CD4-positive, alpha-beta T cell treated with Interleukin-17A for 4 hours (primary cell): ENCODE results near the gene EYS.

Source experiments
- DNase-seq: peaks from one replicate; pipeline ENCODE4 v3.0.0-alpha.2; 2020; ENCODE audit warnings: mixed read lengths

Gene EYS

DNA sequence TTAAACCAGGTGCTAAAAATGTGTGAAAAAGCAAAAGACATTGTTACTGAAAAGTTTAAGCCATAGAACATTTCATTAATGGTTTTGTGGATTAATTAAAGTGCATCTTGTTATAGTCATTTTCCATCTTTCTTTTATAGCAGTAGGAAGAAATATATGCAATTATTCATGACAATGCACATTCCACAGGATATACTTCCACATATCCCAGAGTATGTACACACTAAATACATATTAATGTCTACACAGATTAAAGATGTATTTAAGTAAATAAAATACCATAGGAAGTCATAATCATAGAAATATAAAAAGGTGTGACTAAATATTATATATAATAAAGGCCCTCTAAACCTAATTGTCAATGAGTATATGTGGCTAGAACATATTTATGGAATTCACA lies 1492.7 kb downstream of the EYS start:
- no peak for DNase-seq

DNA sequence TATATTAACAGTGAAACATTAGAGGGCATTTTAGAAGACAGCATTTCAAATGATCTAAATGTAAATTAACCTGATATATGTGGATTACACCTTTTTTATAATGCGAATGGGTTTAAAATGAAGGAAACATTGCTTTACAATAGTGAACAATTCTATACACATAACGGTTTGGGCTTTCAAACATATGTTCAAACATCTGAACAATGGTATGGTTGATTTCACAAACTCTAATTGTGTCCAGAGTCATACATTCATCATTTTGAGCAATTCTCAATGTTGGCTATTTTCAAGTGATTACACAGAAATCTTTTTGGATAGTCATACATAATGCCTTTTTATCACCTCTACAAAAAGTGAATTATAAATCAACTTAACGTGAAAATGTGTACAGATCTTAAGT lies 1493.3 kb downstream of the EYS start:
- no peak for DNase-seq

DNA sequence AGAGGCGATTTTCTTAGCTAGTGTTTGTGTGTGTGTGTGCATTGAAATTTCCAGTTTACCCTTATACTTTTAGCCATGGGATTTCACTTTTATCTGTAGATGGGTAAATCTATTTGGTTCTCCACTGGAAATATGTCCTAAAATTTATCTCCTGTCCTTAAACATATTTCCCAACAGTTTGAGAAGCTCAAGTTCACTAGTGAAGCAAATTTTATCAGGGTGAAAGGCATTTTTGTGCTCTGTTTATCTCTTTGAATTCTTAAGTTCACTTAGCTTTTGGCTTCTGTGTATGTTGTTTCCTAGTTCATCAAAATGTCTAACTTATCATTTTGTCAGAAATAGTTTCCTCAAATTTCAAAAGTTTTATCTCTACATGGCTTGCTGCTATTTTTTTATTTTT lies 1509.8 kb downstream of the EYS start:
- no peak for DNase-seq

DNA sequence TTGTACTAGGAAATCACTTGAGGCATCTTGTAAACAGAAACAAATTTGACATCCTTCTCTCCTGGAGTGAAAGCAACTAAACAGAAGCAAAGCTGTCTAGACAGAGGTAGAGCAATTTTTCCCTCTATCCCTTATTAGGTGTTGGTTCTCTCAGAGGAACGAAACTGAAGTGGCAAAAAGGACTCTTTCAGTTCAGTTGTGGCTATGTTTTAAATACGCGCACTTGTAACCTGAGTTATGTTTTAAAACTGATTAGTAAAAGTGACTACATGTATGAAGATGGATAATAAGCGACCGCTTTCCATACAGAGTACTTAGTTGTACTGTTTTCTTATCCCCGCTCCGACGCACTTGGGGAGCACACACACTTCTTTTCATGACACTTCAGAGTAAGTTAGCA lies 1520.4 kb downstream of the EYS start:
- DNase-seq = no peak

DNA sequence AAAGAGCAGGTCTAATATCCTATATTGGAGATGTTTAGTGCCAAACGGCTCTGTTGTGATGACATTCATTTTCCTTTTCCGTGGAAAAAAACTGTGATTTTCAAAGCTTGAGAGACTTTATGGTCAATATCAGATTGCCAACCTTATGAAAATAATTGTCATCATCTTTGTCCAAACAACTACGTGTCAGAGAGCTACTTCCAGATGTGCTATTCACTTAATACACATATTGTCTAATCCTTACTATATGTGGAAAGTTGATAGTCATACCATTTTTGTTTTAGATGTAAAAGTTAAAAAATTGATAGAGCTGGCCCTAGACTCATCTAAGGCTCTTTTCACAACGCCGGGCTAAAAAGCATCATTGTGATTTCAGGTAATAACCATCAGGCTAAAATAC lies 1521.4 kb downstream of the EYS start:
- no peak for DNase-seq

DNA sequence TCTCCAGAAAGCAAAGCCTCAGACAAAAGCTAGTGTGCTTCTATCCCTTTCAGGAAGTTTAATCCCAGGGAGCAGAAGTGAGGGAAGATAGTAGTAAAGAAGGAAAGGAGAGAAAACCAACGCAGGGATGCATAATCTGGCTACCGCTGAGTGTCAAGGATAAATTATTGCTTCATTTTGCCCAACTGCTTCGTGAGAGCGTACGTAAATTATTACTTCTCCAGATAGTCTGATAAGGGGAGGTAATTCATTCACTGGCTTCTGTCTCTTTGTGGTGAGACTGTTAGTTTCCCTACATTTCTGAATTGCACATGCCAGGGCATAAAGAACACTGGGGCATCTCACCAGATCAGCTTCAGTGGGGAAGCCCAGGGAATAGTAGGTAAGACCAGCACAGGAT lies 1531.7 kb downstream of the EYS start:
- DNase-seq = no peak

DNA sequence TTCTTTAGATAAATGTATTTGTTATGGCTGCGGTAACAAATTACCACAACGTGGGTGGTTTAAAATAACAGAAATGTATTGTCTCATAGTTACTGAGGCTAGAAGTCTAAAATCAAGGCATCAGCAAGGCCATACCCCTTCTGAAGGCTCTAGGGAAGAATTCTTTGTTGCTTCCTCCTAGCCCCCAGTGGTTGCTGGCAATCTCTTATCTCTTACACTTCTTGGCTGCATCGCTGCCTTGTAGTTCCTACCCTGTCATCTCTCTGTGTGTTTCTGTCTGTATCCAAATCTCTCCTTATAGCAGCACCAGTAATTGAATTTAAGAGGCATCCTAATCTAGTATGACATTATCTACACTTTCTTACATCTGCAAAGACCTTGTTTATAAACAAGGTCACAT lies 1536.7 kb downstream of the EYS start:
- DNase-seq = no peak

DNA sequence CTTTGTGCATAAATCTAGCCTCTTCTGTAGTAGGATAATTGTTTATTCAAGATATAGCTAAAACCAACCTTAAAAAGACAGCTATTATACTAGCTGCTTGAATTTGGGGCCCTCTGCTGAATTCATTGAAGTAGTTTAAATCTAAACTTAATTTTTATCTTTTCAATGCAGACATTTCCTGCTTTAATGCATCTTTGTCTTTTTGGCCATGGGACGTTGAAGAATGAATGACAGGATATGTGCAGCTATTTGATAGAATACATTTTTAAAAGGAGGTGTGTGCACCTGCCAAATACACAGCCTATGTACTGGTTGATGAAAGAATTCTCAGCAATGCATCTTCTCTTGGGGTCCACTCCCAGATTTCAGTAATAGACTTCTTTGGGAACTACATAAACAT lies 1546.5 kb downstream of the EYS start:
- no peak for DNase-seq

DNA sequence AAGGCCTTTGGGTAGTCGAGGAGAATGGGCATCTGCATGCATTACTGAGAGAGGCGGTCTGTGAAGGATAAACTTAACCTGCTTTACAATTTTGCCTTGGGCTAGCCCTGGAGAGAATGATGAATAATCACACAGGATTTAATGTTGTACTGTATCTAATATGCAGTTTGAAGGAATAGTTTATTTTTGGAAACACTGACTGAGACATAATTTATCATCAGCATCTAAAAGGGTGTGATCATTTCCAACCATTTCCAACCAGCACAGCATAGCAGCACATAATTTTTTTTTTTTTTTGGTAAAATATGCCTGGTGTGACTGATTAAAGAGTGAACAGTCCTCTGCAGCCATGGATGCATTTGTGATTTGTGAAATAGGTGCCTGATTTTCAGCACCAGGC lies 1552.0 kb downstream of the EYS start:
- no peak for DNase-seq

DNA sequence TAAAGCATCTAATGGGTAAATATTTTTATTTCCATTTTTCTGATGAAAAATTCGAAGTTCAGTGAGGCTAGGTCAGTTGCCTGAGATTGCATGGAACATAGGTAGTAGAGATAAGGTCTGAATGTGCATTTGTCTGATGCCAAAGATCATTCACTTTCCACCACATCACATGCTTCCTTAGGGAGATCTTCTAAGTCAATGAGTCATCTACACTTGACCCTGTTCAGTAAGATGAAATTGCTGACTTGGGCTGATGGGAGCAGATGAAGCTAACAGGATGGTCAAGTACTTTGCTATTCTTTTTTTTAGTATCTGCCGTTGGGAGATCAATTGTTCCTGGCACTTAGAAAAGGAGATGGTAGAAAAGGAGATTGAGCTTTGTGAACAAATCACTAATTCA lies 1560.2 kb downstream of the EYS start:
- no peak for DNase-seq

DNA sequence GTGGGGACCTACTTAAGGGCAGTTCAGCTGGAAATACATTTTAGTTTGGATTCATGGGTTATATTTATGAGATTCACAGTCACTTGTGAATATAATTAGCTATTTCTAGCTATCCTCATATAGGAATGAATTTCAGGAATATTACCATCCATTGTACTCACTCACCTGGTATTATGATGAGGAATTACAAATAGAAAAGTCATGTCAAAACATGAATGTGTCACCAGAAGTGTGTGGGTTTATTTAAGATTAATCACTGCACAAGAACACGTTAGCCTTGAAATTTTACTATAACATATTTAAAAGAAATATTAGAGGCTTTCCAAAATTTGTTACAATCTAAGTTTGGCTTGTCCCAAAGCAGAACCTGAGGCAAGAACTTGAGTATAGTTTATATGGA lies 1560.9 kb downstream of the EYS start:
- no peak for DNase-seq

DNA sequence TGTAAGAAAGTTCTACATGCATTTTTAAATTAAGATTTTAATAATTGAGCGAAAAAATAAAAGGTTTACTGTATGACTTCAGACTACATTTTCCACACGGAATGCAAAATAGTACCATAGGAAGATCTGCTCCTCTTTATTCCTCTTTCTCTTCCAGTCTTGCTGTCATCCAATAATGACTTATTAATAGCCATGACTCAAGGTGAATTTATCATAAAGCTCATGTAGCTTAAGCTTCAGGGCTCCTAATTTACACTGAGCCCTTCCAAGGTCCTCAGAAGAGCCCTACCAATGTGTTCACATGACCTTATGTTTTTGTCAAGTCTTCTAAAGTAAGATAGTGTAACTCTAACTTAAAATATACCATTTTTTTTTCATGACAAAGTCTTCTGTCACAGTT lies 1561.4 kb downstream of the EYS start:
- DNase-seq = no peak

DNA sequence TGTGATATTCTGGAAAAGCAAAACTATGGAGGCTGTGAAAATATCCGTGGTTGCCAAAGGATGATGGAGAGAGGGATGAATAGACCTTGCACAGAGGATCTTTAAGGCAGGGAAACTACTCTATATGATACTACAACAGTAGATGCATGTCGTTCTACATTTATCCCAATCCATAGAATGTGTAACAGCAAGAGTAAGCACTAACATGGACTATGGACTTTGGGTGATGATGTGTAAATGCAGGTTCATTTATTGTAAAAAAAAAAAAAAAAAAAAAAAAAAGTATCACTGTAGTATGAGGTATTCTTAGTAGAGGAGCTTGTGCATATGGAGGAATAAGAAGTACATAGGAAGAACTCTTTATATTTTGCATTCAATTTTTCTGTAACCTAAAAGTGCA lies 1563.9 kb downstream of the EYS start:
- DNase-seq = no peak

DNA sequence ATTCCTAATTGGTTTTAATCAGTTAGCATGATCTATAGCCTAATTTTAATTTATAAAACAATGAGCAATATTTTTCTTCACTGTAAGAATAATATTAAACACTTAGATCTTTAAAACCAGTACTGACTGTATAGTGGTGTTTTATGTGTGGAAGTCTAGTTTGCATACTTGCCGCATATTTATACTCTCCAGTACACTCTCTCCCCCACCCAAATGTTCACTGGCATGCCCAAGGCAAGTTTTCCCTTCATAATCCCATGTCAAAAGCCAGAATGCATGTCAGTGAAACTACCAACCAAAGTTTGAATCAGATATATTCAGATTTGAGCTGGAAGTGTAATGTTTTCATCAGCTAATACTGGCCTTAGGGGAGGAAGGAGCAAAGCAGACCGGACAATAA lies 1565.3 kb downstream of the EYS start:
- no peak for DNase-seq

DNA sequence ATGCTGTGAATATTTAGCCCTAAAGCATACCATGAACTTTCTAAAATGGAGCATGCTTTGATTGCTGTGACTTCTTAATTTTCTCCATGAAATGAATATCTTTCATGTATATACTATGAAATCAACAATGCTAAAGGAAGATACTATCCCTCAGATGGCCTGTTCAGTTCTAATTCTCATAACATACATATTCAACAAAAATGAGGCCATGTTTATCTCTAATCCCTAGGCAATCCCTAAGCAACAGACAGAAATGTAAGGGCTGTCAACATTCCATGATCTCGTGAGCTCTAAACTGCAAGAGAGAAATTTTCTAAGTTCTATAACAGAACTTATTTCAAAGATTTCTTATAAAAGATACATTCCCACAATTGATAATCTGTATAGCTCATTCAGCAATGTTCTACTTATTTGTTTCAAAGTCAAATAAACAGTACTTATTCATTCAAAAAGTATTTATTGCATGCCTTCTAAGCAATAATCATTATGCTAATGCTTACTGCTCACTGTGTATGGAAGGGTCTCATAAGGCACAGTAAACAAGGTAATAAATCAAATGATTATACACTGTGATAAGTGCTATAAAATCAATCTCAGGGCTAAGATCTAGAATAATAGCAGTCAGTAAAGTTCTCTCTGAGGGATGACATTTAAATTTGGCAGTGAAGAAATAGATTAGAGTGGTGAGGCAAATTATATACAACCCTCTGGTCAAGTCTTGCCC lies 1578.6 kb downstream of the EYS start:
- DNase-seq = no peak

DNA sequence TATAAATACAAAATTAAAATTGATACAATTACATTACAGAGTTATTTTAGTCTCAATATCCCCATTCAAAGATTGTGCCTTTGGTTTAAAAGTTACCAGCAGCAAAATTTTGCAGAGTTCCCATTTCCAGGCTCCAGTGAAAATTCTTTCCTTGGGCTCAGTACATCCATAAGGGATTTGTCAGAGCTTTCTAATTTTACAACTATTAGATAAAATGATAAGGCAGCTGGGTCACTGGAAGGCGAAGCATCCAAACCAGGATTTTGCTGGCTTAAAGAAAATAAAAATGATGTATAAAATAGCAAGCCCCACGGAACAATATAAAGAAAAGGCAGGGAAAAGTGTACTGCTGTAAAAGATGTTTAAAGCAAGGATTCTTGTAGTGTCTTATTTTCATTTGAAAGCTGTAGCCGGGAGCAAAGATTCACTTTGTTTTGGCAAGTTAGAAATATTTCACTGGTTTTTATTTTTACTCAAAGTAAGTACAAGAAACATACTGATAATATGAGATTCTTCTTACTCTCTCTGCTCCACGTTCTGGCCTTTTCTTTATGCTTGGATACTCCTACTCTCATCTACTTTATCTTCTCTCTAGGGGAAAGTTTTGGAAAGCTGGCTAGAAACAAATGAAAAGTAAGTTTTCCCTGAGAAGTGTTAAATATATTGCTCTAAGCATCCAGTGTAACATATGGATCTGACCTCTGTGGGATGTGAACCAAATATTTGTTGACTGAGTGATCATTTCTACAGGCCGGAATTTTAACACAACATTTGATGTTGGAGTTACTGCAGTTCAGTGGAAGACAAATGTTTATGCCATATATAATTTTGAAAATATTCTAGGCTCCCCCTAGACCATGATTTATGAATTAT lies 1583.0 kb downstream of the EYS start:
- no peak for DNase-seq

DNA sequence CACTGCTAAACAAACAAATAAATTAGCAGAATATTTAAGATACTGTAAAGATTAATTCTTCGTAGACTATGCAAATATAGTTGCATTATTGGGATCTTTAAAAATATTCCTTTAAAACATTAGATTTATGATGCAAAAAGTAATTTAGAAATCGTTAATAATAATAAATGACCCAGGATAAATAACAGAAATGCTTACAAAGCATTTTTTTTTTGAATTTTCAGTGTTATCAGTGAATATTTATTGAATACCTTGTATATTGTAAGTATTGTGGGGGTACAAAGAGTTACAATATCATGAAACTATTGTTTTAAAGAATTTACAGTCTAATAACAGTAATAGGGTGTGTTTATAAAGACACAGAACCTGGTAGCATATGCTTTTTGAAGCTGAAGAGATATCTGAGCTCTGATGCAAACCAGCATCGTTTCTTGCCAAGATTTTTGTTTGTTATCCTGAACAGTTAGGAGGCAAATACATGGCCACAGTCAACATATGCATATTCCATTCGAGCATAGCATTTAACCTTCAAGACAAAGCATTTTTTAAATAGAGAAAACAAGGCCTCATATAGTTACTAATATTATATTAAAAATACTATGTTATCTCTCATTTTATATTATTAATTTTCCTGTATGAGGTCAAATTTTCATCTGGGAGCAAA lies 1584.2 kb downstream of the EYS start:
- DNase-seq = no peak

DNA sequence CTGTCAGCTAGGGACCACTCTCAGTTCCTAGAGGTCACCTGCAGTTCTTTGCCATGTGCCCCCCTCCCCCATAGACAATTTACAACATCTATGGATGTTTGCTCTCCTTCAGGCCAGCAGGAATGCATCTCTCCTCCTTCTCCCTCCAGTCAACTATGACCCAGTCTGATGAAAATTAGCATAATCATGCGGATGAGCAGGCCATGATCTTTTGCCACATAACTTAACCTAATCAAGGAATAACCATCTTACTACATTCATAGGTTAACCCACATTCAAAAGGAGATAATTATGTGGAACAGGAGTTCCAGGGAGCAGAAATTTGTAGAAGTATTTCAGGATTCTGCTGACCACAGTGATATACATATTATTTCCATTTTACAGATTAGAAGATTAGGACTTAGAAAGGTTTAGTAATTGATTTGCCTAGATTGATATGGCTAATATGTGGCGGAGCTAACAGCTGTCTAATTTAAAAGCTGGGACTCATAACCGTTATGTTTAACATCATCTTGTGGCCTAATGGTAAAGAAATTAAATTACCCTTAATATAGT lies 1585.9 kb downstream of the EYS start:
- no peak for DNase-seq

DNA sequence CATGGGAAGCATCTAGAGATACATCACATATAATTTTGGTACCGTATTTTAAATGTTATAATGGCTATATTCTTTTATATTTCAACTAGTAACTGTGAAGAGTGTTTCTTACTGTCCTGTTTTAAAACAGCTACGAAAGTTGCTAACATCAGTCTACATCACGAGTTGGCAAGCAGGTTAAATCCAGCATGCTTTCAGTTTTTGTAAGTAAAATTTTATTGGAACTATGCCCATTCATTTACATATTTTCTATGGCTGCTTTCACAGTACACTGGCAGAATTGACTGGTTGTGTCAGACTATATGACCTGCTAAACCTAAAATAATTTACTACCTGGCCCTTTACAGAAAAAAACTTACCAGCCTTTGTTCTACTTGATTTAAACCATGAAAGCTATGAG lies 1593.3 kb downstream of the EYS start:
- no peak for DNase-seq

DNA sequence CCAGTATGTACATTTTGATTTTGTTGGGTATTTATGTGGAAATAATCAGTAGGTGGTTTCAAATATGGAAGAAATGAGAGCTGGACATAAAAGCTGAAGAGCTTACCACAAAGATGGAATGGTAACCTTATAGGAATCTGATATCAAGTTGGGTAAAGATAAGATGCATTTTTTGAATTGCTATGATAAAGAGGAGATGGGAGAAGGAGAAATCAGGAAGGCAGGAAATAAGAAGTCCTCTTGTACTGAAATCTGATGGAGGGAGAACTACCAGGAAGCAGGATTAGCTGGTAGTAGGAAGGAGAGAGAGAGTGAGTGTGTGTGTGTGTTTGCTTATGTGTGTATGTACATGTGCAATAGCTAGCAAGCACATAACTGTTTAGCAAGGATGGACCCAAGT lies 1603.0 kb downstream of the EYS start:
- no peak for DNase-seq

DNA sequence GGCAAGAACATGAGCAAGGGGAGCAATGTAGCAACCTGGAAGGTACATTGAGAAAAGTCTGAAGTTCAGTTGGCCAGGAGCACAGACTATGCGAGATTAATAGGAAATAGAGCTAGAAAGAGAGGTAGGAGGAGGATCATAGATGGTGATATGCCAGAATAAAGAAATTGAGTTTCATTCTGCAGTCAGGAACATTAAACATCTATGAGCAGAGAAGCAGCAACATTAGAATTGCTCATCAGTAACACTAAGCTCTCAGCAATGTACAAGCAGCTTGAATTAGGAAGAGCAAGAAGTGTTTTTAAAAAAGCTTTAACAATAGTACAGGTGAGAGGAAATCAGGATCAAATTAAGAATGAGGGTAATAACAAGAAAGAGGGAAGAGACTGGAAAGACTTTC lies 1603.5 kb downstream of the EYS start:
- DNase-seq = no peak

DNA sequence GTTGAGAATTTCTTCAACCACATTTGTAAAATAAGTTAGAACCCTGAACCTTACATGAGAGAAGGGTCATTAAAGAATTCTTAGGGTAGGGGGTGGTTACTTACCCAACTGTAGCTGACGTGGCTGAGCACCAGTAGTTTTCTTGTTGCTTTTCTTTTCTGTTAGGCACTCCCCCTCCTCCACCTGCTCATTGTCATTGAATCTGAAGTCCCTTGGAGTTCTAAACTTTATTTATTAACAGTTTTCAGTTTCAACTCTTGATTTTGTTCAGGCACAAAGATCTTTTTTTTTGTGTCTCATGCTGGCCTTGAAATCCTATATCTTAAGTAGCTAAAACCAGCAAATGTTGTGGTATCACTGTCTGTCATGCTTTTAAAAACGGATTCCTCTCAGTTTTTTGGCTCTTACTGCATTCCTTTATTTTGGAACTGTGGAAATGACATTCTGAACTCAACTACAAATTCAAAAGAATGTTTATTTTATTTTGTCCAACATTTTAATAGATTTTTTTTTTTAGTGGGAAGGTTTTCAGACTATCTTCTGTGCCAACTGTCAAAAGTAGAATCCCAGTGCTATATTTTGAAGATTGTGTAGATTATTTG lies 1606.2 kb downstream of the EYS start:
- DNase-seq = no peak

DNA sequence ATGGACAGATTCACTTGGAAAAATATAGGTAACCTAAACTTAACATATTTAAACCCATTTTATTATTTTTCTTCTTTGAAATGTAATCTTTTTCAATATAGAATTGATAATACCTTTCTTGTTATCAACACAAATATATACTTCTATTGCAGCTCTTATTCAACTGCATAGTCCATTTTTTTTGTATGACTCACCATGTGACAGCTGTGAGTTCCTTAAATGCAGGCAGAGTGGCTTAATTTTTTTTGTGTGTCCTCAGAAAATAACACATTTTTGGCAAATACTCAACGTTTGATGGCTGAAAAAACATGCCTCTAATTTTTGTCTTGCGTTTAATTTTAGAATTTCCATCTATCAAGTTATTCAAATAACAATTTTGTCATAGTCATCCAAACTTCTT lies 1616.7 kb downstream of the EYS start:
- DNase-seq = no peak
